ENCODE results near the gene WDFY4.

Gene WDFY4

DNA sequence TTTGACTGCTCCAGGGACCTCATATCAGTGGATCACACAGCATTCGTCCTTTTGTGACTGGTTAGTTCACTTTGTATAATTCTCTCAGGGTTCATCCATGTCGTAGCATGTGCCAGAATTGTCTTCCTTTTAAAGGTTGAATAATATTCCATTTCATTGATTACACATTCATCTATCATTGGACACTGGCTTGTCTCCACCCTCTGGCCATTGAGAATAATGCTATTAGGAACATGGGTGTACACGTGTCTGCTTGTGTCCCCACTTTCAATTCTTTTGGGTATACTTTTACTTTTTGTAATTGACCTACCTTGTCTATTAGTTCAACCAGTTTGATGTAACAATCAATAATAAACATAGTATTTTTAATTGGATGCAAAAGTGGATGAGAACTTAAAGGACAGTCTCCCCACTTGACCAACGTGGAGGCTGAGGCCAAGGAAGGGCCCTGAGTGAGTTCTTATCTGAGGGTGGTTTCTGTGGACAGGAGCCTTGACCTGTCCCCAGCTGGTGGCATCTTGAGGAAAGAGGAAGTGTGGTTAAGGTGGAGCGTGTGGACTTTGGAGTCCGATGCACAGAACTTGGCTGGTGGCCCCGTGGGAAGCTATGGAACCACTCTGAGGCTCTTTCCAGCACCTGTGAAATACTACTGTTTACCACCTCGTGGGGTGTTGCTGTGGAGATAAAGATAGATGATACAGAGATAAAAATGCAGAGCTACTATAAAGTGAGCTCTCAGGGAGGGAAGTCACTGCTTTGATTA is 16.6 kb downstream of the WDFY4 start:
- no peak for TF ChIP-seq CTCF (conservative IDR thresholded peaks at IDR 0.05; ENCODE audit: control insufficient read depth, insufficient read depth, low read depth, low read length)
- H3K4me3 ChIP-seq (ENCODE audit: control insufficient read depth, low read depth, low read length): no peak overlapping the region
- no peak for DNase-seq (ENCODE audit: low read depth)

DNA sequence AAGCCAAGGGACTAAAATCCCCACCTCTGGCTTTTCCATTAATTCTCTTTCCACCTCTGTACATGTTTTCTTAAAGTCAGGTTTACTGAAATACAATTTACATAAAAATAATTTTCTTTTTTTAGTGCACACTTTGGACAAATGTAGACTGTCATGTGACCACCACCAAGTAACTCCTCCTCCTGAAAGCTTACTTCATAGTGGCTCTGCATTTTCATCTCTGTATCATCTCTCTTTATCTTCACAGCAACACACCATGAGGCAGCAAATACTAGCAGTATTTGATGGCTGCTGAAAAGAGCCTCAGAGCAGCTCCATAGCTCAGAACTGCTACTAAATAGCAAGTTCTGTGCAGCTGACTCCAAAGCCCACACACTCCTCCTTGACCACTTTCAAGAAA is 17.3 kb downstream of the WDFY4 start:
- TF ChIP-seq CTCF (conservative IDR thresholded peaks at IDR 0.05; ENCODE audit: control insufficient read depth, insufficient read depth, low read depth, low read length): no peak
- no peak for DNase-seq (ENCODE audit: low read depth)
- H3K4me3 ChIP-seq (ENCODE audit: control insufficient read depth, low read depth, low read length): no peak overlapping the region

- TF ChIP-seq CTCF (conservative IDR thresholded peaks at IDR 0.05; ENCODE audit: control insufficient read depth, insufficient read depth, low read depth, low read length): no peak
- no peak for DNase-seq (ENCODE audit: low read depth)
- H3K4me3 ChIP-seq (ENCODE audit: control insufficient read depth, low read depth, low read length): no peak overlapping the region
Observed at GRCh38 chr10:48703531-48704122, 19.0 kb downstream of the WDFY4 start.

DNA sequence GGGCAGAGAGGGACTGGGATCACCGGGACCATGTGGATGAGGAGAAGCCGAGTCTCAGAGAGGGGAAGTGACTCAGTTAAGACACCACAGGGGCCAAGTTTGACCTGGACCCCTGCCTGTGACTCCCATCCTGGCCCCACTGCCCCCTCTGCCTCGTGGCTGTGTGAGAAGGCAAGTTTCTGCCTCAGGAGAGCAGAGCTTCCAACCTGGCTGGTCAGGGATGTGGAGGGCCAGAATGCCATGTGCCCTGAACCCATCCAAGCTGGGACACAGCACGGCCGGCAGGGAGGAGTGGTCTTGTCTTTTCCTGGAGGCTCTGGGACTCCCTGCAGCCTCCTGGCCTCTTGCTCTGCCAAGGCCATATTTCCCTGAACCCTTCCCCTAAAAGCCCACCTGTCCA is 19.5 kb downstream of the WDFY4 start:
- no peak for TF ChIP-seq CTCF (conservative IDR thresholded peaks at IDR 0.05; ENCODE audit: control insufficient read depth, insufficient read depth, low read depth, low read length)
- no peak overlapping the region for H3K4me3 ChIP-seq (ENCODE audit: control insufficient read depth, low read depth, low read length)
- no peak for DNase-seq (ENCODE audit: low read depth)

- no peak overlapping the region for H3K4me3 ChIP-seq (ENCODE audit: control insufficient read depth, low read depth, low read length)
- TF ChIP-seq CTCF (conservative IDR thresholded peaks at IDR 0.05; ENCODE audit: control insufficient read depth, insufficient read depth, low read depth, low read length): no peak
- no peak for DNase-seq (ENCODE audit: low read depth)
Observed at GRCh38 chr10:48705401-48705938, 20.8 kb downstream of the WDFY4 start.

DNA sequence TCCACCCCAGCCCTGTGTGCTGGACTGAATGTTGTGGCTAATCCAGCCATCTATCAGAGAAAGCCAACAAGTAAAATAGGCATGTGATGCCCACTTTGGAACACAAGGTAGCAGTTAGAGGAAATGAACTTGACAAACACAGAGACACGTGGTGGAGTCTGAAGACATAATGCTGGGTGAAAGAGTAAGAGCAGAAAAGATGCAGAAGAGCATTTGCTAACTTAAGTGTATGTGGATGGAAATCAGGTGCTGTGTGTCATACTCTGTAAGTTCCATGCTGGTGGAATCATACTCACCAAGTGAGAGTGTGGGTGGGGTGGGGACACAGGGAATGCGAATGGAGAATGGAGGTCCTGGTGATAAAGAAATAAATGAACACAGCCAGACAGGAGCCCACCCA is 22.8 kb downstream of the WDFY4 start:
- TF ChIP-seq CTCF (conservative IDR thresholded peaks at IDR 0.05; ENCODE audit: control insufficient read depth, insufficient read depth, low read depth, low read length): no peak
- DNase-seq (ENCODE audit: low read depth): no peak
- H3K4me3 ChIP-seq (ENCODE audit: control insufficient read depth, low read depth, low read length): no peak overlapping the region

Measured in fibroblast of mammary gland (primary cell).